HL-60/S4 treated with phorbol 12-myristate 13-acetate at 8.2 ng/mL for 4 days and 3 days (cell line): ENCODE measurements around the gene SRI.
"Not testable (repeated sequence)": the region's sequence is repeated elsewhere in the genome, so short reads cannot be mapped to it uniquely, and the experiment has no call there.

Experiments
- in situ Hi-C: fragments of 300-500 bp; cut with MboI; formaldehyde crosslinking; loops from 2 replicates; pipeline ENCODE4 v1.15.0; 2022; ENCODE audit warnings: low sequenced_read_pairs

Gene SRI

GRCh38 chr7:88191911-88192310 lies 27.9 kb downstream of the SRI start:
- in situ Hi-C loops = no loop called here

- in situ Hi-C loops = no loop called here
Measured at GRCh38 chr7:88185650-88186049, 34.2 kb downstream of the SRI start.

- in situ Hi-C loops = no loop called here
Measured at GRCh38 chr7:88184848-88185304, 35.0 kb downstream of the SRI start.

- in situ Hi-C loops = no loop called here
Measured at GRCh38 chr7:88183051-88183450, 36.8 kb downstream of the SRI start.

- in situ Hi-C loops = no loop called here
Measured at GRCh38 chr7:88176190-88176589, 43.6 kb downstream of the SRI start.

GRCh38 chr7:88172842-88173241 lies 47.0 kb downstream of the SRI start:
- in situ Hi-C loops = no loop called here

- in situ Hi-C loops = no loop called here
Measured at GRCh38 chr7:88169717-88170320, 50.0 kb downstream of the SRI start.

GRCh38 chr7:88167721-88168120 lies 52.1 kb downstream of the SRI start:
- in situ Hi-C loops = no loop called here

- in situ Hi-C loops = no loop called here
Measured at GRCh38 chr7:88167223-88167622, 52.6 kb downstream of the SRI start.

- in situ Hi-C loops = no loop called here
Measured at GRCh38 chr7:88165697-88166096, 54.1 kb downstream of the SRI start.

- in situ Hi-C loops = not testable (repeated sequence)
Measured at GRCh38 chr7:88159741-88160140, 60.1 kb downstream of the SRI start.

- in situ Hi-C loops = no loop called here
Measured at GRCh38 chr7:88156356-88156755, 63.5 kb downstream of the SRI start.

GRCh38 chr7:88155756-88156155 lies 64.1 kb downstream of the SRI start:
- in situ Hi-C loops = no loop called here
